Ishikawa (cell line): Measurements from ENCODE around the gene BTRC.

Source experiments
- CEBPB ChIP-seq: IDR thresholded peaks from 2 replicates; pipeline ENCODE4 v1.6.1; 2012
- CREB1 ChIP-seq: IDR thresholded peaks from 2 replicates; pipeline ENCODE4 v1.6.1; 2012; ENCODE audit warnings: low read depth
- EGR1 ChIP-seq: IDR thresholded peaks from 2 replicates; pipeline ENCODE4 v1.6.1; 2012
- EP300 ChIP-seq: IDR thresholded peaks from 2 replicates; pipeline ENCODE4 v1.6.1; 2012; ENCODE audit warnings: borderline replicate concordance
- FOXM1 ChIP-seq: IDR thresholded peaks from 2 replicates; pipeline ENCODE4 v1.6.1; 2012; ENCODE audit warnings: low read depth, borderline replicate concordance
- MAX ChIP-seq: IDR thresholded peaks from 2 replicates; pipeline ENCODE4 v1.6.1; 2012
- NFIC ChIP-seq: IDR thresholded peaks from 2 replicates; pipeline ENCODE4 v1.6.1; 2012
- RAD21 ChIP-seq: IDR thresholded peaks from 2 replicates; pipeline ENCODE4 v1.6.1; 2012; ENCODE audit warnings: low read depth
- REST ChIP-seq: IDR thresholded peaks from 2 replicates; pipeline ENCODE4 v1.6.1; 2012; ENCODE audit warnings: low read depth, mild to moderate bottlenecking
- TAF1 ChIP-seq: IDR thresholded peaks from 2 replicates; pipeline ENCODE4 v1.6.1; 2012; ENCODE audit warnings: low read depth, mild to moderate bottlenecking
- TCF12 ChIP-seq: IDR thresholded peaks from 2 replicates; pipeline ENCODE4 v1.6.1; 2012; ENCODE audit warnings: low read depth
- TEAD4 ChIP-seq: IDR thresholded peaks from 2 replicates; pipeline ENCODE4 v1.6.1; 2012
- YY1 ChIP-seq: IDR thresholded peaks from 2 replicates; pipeline ENCODE4 v1.6.1; 2012; ENCODE audit warnings: low read depth
- ZBTB7A ChIP-seq: IDR thresholded peaks from 2 replicates; pipeline ENCODE4 v1.6.1; 2012; ENCODE audit warnings: low read depth
- TF ChIP-seq, protein P1 (sequence below): IDR thresholded peaks from 2 replicates; pipeline ENCODE4 v1.6.1; 2012

Gene BTRC

GRCh38 chr10:101458869-101459268 lies 104.9 kb downstream of the BTRC start:
- no peak for TF ChIP-seq CEBPB
- no peak for TF ChIP-seq ZBTB7A
- no peak for TF ChIP-seq TCF12
- TF ChIP-seq, protein P1, sequence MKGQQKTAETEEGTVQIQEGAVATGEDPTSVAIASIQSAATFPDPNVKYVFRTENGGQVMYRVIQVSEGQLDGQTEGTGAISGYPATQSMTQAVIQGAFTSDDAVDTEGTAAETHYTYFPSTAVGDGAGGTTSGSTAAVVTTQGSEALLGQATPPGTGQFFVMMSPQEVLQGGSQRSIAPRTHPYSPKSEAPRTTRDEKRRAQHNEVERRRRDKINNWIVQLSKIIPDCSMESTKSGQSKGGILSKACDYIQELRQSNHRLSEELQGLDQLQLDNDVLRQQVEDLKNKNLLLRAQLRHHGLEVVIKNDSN = no peak
- TF ChIP-seq CREB1 = no peak
- TF ChIP-seq TAF1 = no peak
- TF ChIP-seq NFIC = no peak
- TF ChIP-seq RAD21 = no peak
- TF ChIP-seq REST = no peak
- no peak for TF ChIP-seq TEAD4
- TF ChIP-seq YY1 = no peak
- no peak for TF ChIP-seq EP300
- TF ChIP-seq MAX = no peak
- no peak for TF ChIP-seq FOXM1
- no peak for TF ChIP-seq EGR1

DNA sequence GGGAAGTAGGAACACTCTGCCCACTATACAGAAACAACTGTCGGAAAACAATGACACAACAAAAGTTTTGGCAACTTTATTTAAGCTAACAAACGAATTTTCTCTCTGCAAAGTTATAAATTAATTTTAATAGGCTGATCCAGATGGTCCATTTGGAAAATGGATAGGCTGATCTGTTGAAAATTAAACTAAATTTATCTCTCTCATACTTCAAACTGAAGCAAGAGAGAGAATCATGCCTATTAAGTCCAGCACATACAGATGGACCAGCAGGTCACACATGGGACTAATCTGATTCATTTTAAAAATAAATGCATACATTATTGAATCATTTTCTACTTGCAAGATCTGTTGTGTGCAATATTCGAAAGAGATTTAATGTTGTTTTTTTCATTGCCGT lies 110.1 kb downstream of the BTRC start:
- no peak for TF ChIP-seq CREB1
- TF ChIP-seq EP300 = no peak
- TF ChIP-seq, protein P1 = no peak
- no peak for TF ChIP-seq TCF12
- TF ChIP-seq RAD21 = no peak
- no peak for TF ChIP-seq CEBPB
- TF ChIP-seq FOXM1 = no peak
- no peak for TF ChIP-seq YY1
- no peak for TF ChIP-seq REST
- no peak for TF ChIP-seq ZBTB7A
- TF ChIP-seq EGR1 = no peak
- TF ChIP-seq MAX = no peak
- TF ChIP-seq TAF1 = no peak
- TF ChIP-seq TEAD4 = no peak
- no peak for TF ChIP-seq NFIC

DNA sequence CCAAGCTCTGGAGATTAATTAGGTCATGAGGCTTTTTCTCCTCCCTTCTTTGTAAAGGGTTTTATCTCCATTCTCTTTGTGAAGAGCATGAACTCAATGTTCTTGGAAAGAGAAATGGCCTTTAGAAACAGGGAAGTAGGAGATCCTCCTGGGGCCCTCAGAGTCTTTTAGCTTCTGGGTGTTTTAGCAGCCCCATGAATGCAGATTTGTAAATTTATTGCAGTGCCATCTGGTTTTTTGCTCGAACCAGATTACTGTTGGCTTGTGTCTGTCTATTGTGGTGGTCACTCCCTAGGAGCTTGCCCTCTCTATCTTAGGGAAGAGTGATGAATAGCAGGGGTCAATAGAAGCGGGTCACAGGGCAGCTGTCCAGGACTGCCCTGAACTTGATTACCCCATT lies 110.6 kb downstream of the BTRC start:
- TF ChIP-seq ZBTB7A (no peak), TAF1 (no peak), TCF12 (no peak), NFIC (no peak), FOXM1 (no peak), TEAD4 (no peak), EGR1 (no peak), YY1 (no peak), RAD21 (no peak), CREB1 (no peak), MAX (no peak), EP300 (no peak), CEBPB (no peak)
- TF ChIP-seq, protein P1 = no peak

GRCh38 chr10:101466016-101466912 lies 112.3 kb downstream of the BTRC start:
- TF ChIP-seq REST (no peak), TAF1 (no peak), TEAD4 (no peak), TCF12 (no peak), MAX (no peak), CREB1 (no peak), ZBTB7A (no peak), YY1 (no peak), NFIC (no peak), EGR1 (no peak), CEBPB (no peak)
- TF ChIP-seq, protein P1 = no peak
